T-helper 1 cell treated with Interleukin-12 subunit alpha and Interleukin-12 subunit beta and Interleukin-4 antibody, amounts not matched to agents 30 ng/mL and 1 ng/mL, for 36 hours (primary cell): ENCODE data around the gene NPL. TPM values are rescaled to one million over a fixed set of nuclear protein-coding genes. Genes with fewer than 3 reads are reported as not detected.

ENCODE experiments used
- intact Hi-C: fragments of 100-400 bp; cut with micrococcal nuclease; formaldehyde crosslinking; loops from one replicate; pipeline ENCODE4 v1.15.1; 2024
- total RNA-seq: library from RNA; stranded (reverse); gene quantifications from 2 replicates; pipeline ENCODE4 v1.2.3, GENCODE V29; 2022

The NPL gene
- total RNA-seq, 1 donor from 2014 or later: 2.6 TPM

DNA sequence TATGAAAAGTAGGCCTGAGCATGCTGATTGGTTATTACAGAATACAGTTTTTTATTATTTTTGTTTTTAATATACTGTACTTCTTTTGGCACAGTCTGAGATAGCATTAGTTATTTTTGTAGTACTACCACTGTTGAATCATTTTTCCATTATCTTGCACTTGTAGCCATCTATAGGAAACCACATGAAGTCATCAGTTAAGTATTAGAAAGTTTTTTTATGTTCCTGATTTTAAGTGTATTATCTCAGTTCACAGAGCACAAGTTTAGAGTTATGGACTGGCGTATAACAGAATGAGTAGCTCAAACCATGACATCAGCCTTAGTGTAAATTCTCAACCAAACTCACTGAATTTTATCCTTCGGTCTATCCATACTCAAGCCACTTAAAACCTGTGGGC lies 72.4 kb downstream of the NPL start:
- intact Hi-C loops: no loop called here

GRCh38 chr1:182862827-182863226 lies 73.3 kb downstream of the NPL start:
- intact Hi-C loops: no loop called here

DNA sequence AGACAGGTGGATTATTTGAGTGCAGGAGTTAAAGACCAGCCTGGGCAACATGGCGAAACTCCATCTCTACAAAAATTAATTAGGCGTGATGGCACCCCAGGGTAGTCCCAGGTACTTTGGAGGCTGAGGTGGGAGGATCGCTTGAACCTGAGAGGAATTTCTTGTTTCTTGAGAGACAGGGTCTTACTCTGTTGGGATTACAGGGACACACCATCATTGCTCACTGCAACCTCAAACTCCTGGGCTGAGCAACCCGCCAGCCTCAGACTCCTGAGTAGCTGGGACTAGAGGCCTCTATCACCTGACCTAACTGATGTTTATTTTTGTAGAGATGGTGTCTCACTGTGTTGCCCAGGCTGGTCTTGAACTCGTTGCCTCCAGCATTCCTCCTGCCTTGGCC lies 74.4 kb downstream of the NPL start:
- intact Hi-C loops: no loop called here

DNA sequence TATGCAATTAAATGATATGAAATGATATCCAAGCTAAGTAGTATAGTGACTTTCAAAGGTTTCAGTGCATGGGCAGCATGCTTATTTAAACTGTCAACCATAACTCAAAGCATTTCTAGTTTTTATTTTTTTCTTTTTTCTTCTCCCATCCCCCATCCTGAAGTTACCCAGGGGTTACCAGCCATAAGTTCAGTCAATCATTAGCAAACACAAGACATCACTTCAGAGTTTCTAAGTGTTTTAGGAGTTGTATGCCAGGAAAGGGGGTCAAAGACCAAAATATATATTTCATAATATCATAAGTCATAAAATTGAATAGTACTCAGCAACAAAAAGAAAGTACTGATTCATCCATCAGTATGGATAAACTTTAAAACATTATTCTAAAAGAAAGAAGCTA lies 78.3 kb downstream of the NPL start:
- intact Hi-C loops: no loop called here

DNA sequence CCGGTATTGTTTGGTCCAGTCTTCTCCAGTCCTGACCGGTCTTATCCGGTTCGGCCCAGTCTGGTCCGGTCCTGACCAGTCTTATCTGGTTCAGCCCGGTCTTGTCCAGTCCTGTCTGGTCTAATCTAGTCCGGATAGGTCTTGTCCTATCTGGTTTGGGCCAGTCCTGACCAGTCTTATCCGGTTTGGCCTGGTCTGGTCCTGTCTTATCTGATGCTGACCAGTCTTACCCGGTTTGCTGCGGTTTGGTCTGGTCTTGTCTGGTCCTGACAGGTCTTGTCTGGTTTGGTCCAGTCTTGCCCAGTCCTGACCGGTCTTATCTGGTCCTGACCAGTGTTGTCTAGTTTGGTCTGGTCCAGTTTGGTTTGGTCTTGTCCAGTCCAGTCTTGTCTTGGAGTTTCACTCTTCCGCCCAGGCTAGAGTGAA lies 79.7 kb downstream of the NPL start:
- intact Hi-C loops: no loop called here

GRCh38 chr1:182872881-182873280 lies 83.3 kb downstream of the NPL start:
- intact Hi-C loops: no loop called here

GRCh38 chr1:182875889-182876288 lies 86.3 kb downstream of the NPL start:
- intact Hi-C loops: loop anchor here (2.0 to 5.0 kb wide), 2 partner anchors 23 to 34 kb away; no protein-coding TSS in a partner anchor

- intact Hi-C loops: loop anchor here (5.0 kb wide), 1 partner anchor 35 kb away; no protein-coding TSS in a partner anchor
These were observed 87.8 kb downstream of the NPL start for GRCh38 chr1:182877331-182877730.

DNA sequence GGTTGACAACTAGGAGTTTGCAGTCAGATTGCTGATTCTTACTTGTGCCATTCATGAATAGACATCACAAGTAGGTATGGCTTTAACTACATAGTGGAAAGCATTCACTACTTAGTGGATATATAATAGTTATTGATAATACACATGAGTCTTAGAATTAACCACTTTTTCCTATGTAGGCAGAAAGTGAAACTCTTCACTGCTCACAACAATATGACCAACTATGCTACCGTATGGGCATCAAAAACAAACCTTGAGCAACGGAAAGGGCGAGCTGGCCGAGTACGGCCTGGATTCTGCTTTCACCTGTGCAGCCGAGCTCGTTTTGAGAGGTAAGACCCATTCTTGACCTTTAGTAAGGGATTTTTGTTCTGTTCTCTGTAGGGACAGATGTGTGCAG lies 88.3 kb downstream of the NPL start:
- intact Hi-C loops: loop anchor here (5.0 kb wide), 1 partner anchor 36 kb away; no protein-coding TSS in a partner anchor

Other genes with a start within 250 kb of the NPL start
- 5.3 and 6.0 TPM in 2 replicates for gene RNASEL, start 200.5 kb upstream of the NPL start, total RNA-seq
- 35.7 and 37.8 TPM in 2 replicates for gene RGS16, start 185.4 kb upstream of the NPL start, total RNA-seq
- 0.17 TPM in 1 of 2 replicates, not detected in the other for gene RGS8, start 105.2 kb upstream of the NPL start, total RNA-seq
- gene DHX9, start 49.6 kb downstream of the NPL start, total RNA-seq: 238 and 239 TPM in 2 replicates
- gene SHCBP1L, start 163.4 kb downstream of the NPL start, total RNA-seq: not detected in 2 replicates
- 0.37 and 0.51 TPM in 2 replicates for gene LAMC1, start 233.6 kb downstream of the NPL start, total RNA-seq